Sciatic nerve (tissue), 2 donors: Measurements from ENCODE around the gene RNF112. TPM values are rescaled to one million over a fixed set of nuclear protein-coding genes. Genes with fewer than 3 reads are reported as not detected.
"Not testable (repeated sequence)": the region's sequence is repeated elsewhere in the genome, so short reads cannot be mapped to it uniquely, and the experiment has no call there.

ENCODE experiments used
- ATAC-seq: fragments of 200-7000 bp; cut with Tn5 transposase; one replicate; pipeline ENCODE4 v1.9.1; 2020; ENCODE audit warnings: mild to moderate bottlenecking, moderate library complexity
- DNase-seq: peaks from one replicate; pipeline ENCODE4 v3.0.0-alpha.2; 2020; ENCODE audit warnings: low spot score
- intact Hi-C: fragments of 100-400 bp; cut with DNase I; formaldehyde crosslinking; loops from one replicate; pipeline ENCODE4 v1.14.2; 2022
- total RNA-seq: library from RNA; stranded (reverse); fragmentation: NEBNext Ultra II Directional; extraction: Animal tissue kit (Norgen Biotek cat#: 25700); gene quantifications from one replicate; pipeline ENCODE4 v1.2.1, GENCODE V29; 2021
- donor health status: DM: no; HTN: no; CAD: no.
- donor health status: DM: no; HTN: no; CAD: no.

The RNF112 gene
- total RNA-seq, 1 donor from 2014 or later, result 3.9 TPM

GRCh38 chr17:19431691-19432090 lies 20.7 kb downstream of the RNF112 start:
- ATAC-seq, result no peak
- DNase-seq, result no peak
- intact Hi-C loops, result no loop called here

DNA sequence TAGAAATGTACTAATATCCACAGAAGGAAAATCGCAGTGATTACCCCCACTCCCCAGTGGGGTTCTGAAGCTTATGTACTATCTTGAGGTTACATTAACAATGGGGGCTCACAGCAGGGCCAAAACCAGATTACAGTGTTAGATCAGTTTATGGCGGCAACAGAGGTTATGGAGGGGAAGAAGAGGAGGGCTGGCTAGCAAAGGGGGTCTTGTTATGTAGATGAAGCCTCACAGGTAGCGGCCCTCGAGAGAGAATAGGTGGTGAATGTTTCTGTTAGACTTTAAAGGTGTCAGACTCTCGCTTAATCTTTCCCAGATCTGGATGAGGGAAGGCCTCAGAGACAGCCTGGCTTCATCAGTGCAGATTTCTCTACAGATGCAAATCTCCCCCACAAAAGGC lies 22.2 kb downstream of the RNF112 start:
- intact Hi-C loops, result no loop called here
- DNase-seq, result no peak
- ATAC-seq, result no peak

DNA sequence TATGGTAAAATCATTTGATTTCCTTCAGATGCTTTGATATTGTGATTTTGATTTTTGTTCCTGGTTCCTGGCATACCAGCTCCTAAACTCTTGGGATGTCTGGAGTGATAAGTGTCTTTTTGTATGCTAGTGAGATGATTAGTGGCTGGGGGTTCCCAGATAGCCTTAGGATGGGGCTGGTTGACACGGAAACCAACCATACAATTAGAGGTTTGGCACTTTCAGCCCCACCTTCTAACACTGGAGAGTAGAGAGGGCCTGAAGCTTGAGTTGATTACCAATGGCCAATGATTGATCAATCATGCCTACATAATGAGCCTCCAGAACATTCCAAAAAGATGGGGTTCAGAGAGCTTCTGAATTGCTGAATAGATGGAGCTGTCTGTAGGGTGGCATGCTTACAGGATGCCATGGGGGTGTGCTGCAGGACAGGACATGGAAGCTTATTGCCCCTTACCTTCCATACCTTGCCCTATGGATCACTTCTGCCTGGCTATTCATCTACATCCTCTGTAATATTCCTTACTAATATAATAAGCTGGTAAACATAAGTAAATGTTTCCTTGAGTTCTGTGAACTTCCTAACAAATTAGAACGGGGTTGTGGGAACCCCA lies 22.8 kb downstream of the RNF112 start:
- ATAC-seq (no peak), DNase-seq (no peak)
- intact Hi-C loops, result no loop called here

GRCh38 chr17:19440421-19440820 lies 29.4 kb downstream of the RNF112 start:
- no peak for DNase-seq
- no peak for ATAC-seq
- intact Hi-C loops, result no loop called here

DNA sequence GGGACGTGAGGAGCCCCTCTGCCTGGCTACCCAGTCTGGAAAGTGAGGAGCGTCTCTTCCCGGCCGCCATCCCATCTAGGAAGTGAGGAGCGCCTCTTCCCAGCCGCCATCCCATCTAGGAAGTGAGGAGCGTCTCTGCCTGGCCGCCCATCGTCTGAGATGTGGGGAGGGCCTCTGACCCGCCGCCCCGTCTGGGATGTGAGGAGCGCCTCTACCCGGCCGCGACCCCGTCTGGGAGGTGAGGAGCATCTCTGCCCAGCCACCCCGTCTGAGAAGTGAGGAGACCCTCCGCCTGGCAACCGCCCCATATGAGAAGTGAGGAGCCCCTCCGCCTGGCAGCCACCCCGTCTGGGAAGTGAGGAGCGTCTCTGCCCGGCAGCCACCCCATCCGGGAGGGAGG lies 30.3 kb downstream of the RNF112 start:
- intact Hi-C loops, DNase-seq, ATAC-seq: not testable (repeated sequence)

GRCh38 chr17:19442731-19443130 lies 31.7 kb downstream of the RNF112 start:
- intact Hi-C loops, result no loop called here
- DNase-seq (no peak), ATAC-seq (no peak)

DNA sequence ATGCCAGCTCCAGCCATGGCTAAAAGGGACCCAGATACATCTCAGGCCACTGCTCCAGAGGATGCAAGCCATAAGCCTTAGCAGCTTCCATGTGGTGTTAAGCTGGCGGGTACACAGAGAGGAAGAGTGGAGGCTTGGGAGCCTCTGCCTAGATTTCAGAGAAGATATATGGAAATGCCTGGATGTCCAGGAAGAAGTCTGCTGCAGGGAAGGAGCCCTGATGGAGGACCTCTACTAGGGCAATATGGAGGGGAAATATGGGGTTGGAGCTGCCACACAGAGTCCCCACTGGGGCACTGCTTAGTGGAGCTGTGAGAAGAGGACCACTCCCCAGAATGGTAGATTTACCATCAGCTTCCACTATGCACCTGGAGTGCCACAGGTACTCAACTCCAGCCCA lies 32.1 kb downstream of the RNF112 start:
- intact Hi-C loops, result no loop called here
- DNase-seq, result no peak
- no peak for ATAC-seq

DNA sequence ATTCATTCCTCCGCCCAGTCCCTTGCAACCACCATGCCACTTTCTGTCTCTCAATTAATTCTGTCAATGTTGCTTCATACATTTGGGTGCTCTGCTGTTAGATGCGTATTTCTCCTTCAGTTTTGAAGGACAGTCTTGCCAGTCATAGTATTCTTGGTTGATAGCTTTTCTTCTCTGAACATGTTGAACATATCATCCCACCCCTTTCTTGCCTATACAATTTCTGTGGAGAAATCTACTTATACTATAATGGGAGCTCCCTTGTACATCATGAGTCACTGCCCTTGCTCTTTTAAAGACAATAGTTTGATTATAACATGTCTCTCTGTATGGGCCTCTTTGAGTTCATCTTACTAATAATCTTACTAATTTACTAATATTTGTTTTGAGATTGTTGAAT lies 34.1 kb downstream of the RNF112 start:
- DNase-seq, result no peak
- no peak for ATAC-seq
- intact Hi-C loops, result loop anchor here (5.0 kb wide), 1 partner anchor 83 kb away; the partner anchor contains the start of gene B9D1

DNA sequence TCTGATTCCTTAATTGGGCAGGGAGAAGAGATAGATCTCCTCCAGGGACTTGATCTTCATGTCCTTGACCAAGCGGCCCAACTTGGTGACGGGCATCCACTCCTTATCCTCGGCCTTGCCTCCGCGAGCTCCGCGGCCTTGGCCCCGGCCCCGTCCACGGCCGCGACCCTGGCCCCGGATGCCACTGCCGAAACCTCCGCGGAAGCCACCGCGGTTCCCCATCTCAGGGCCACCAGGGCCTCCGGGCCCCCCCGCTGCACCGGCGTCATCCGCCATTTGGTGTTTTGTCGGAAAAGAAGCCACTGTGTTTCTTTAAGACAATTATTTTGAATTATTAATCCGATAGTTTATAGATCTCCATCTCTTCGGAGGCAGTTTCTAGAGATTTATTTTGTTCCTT lies 35.5 kb downstream of the RNF112 start:
- DNase-seq, ATAC-seq: not testable (repeated sequence)
- intact Hi-C loops, result loop anchor here (5.0 kb wide), 1 partner anchor 84 kb away; the partner anchor contains the start of gene B9D1

DNA sequence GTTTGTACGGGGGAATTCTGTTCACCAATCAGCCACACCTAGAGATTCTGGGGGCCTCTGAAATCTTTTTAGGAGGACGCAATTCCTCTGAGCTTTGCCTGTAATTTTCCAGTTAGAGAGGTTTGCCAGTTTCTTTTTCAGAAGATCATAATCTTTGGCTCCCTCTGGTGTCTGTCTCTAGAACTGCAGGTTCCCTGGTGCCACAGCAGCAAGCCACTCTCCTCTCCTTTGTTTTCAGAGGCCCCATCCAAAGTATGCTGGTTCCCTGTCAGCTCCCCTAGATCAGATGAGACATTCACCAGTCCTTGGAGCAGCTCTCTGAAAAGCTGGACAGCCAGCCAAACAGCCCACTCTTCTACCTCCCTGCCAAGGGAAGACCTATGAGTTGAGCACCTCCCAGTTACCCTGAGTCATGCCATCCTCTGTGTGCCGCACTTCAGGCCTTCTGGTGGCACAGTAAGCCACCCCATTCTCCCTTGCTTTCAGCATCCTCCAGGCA lies 36.1 kb downstream of the RNF112 start:
- intact Hi-C loops, result loop anchor here (5.0 kb wide), 1 partner anchor 85 kb away; the partner anchor contains the start of gene B9D1
- ATAC-seq (peak; percentile 78), DNase-seq (peak; percentile 83)

- intact Hi-C loops, result loop anchor here (5.0 kb wide), 1 partner anchor 86 kb away; the partner anchor contains the start of gene B9D1
- peak; percentile 66 for DNase-seq
- peak; percentile 81 for ATAC-seq
These were observed 37.6 kb downstream of the RNF112 start for GRCh38 chr17:19448341-19449268.

- ATAC-seq (no peak), DNase-seq (no peak)
These were observed 38.6 kb downstream of the RNF112 start for GRCh38 chr17:19449656-19450055.

DNA sequence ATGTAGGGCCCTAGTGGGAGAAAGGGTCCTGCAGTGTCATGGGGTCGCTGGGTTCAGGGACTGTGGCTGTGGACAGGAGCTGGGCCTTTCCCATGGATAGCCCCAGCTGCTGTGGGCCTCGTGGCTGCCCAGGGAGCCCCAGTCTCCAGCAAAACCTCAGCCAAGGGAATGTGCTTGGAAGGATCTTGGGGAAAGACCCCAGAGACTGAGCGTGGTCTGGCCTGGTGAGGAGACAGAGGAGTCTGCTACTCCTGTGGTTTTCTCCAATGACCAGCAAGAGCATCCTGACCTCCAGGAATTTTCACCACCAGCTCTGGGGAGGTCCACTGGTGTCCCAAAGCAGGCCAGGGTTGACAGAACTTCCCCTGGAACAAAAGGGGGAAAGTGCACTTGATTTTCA lies 42.3 kb downstream of the RNF112 start:
- ATAC-seq (no peak), DNase-seq (no peak)
- intact Hi-C loops, result no loop called here

More at GRCh38 chr17:19449656-19450055, 38.6 kb downstream of the RNF112 start:
- intact Hi-C loops, result loop anchor here (5.0 kb wide), 1 partner anchor 87 kb away; the partner anchor contains the start of gene B9D1

DNA sequence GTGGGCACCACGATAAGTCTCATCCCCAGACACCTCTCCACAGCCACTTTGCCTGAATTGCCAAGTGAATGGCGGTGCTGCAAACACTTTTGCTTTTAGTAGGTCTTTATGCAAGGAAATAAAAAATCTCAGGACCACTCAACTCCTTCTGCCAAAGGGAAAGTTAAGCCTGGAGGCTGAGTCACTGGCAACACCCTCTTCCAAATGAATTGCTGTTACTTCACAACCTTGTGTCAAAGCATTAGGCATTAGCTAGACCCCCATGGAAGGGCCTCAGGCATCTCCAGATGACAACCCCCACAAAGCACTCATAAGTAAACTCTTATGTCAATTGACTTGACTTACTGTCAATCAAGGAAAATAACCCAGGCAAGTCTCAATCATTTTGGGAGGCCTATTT lies 43.0 kb downstream of the RNF112 start:
- intact Hi-C loops, result no loop called here
- no peak for ATAC-seq
- DNase-seq, result no peak

DNA sequence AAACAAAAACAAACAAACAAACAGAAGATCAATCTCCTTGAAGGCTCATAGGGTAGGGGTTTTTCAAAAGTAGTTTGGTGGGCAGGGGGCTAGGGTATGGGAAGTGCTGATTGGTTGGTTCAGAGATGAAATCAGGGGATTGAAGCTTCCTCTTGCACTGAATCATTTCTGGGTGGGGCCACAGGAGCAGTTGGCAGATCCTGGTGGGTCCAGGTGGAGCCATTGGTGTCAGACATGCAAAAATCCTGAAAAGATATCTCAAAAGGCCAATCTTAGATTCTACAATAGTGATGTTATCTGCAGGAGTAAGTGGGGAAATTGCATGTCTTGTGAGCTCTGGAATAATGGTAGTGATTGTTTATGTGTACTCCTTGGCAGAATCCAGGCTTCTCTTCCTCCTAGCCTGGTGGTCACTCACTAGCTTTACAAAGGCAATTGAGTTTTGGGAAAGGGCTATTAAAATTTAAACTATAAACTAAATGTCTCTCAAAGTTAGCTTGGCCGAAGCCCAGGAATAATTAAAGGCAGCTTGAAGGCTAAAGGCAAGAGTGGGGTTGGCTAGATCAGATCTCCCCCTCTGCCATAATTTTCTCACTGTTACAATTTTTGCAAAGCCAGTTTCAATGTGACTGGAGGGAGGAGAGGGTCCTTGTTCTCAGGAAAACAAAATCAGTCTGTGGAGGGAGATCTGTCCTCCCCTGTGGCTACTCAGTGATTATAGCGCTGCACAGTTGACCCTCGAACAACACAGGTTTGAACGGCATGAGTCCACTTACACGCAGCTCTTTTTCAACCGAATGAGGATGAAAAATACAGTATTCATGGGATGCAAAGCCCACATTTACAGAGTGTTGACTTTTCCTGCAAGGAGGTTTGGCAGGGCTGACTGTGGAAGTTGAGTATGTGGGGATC lies 45.2 kb downstream of the RNF112 start:
- intact Hi-C loops, result no loop called here
- ATAC-seq (no peak), DNase-seq (no peak)

- no peak for ATAC-seq
- intact Hi-C loops, result no loop called here
- no peak for DNase-seq
These were observed 46.0 kb downstream of the RNF112 start for GRCh38 chr17:19457046-19457445.

GRCh38 chr17:19457830-19458271 lies 46.8 kb downstream of the RNF112 start:
- intact Hi-C loops, result no loop called here
- DNase-seq, result no peak
- ATAC-seq, result no peak

DNA sequence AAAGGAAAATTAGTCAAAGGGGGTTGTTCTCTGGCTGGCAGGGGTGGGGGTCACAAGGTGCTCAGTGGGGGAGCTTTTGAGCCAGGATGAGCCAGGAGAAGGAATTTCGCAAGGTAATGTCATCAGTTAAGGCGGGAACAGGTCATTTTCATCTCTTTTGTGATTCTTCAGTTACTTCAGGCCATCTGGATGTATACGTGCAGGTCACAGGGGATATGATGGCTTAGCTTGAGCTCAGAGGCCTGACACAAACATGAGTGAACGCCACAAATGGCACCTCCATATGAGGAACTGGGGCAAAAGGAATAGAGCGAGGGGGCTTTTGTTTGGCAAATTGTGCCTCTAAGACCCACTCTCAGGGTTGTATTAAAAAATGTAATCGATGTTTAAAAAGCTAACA lies 47.4 kb downstream of the RNF112 start:
- DNase-seq, intact Hi-C loops, ATAC-seq: not testable (repeated sequence)
